WERI-Rb-1 (cell line): Measurements from ENCODE around the gene TEAD1.

Experiments
- DNase-seq: peaks from one replicate; pipeline ENCODE4 v3.0.0-alpha.2; 2020
- H3K27ac ChIP-seq: fragments of 250-450 bp; sonication (Bioruptor Pico); 2 replicates; pipeline ENCODE4 v1.5.1; 2020; ENCODE audit warnings: mild to moderate bottlenecking, moderate library complexity
- H3K27me3 ChIP-seq: fragments of 250-450 bp; sonication (Bioruptor Pico); 2 replicates; pipeline ENCODE4 v1.5.1; 2021; ENCODE audit warnings: mild to moderate bottlenecking, low read depth, moderate library complexity; ENCODE audit not compliant: insufficient read depth, severe bottlenecking
- H3K36me3 ChIP-seq: fragments of 250-450 bp; sonication (Bioruptor Pico); 2 replicates; pipeline ENCODE4 v1.5.1; 2020; ENCODE audit warnings: mild to moderate bottlenecking, moderate library complexity
- H3K4me3 ChIP-seq: 2 replicates; pipeline ENCODE4 v1.5.1; 2011; ENCODE audit warnings: low read depth, mild to moderate bottlenecking, control low read depth, low read length
- H3K9me3 ChIP-seq: fragments of 250-450 bp; sonication (Bioruptor Pico); 2 replicates; pipeline ENCODE4 v1.5.1; 2021; ENCODE audit warnings: mild to moderate bottlenecking, moderate library complexity; ENCODE audit not compliant: severe bottlenecking
- TF ChIP-seq, protein P1 (sequence below): IDR thresholded peaks from 2 replicates; pipeline ENCODE4 v1.5.1; 2011; ENCODE audit warnings: low read depth, mild to moderate bottlenecking, control low read depth, inconsistent platforms, low read length

TEAD1 gene

GRCh38 chr11:12719221-12719620 is 45.0 kb downstream of the TEAD1 start:
- no peaks in the 10 kb centered on the region for H3K27me3 ChIP-seq
- DNase-seq: no peak
- TF ChIP-seq, protein P1, sequence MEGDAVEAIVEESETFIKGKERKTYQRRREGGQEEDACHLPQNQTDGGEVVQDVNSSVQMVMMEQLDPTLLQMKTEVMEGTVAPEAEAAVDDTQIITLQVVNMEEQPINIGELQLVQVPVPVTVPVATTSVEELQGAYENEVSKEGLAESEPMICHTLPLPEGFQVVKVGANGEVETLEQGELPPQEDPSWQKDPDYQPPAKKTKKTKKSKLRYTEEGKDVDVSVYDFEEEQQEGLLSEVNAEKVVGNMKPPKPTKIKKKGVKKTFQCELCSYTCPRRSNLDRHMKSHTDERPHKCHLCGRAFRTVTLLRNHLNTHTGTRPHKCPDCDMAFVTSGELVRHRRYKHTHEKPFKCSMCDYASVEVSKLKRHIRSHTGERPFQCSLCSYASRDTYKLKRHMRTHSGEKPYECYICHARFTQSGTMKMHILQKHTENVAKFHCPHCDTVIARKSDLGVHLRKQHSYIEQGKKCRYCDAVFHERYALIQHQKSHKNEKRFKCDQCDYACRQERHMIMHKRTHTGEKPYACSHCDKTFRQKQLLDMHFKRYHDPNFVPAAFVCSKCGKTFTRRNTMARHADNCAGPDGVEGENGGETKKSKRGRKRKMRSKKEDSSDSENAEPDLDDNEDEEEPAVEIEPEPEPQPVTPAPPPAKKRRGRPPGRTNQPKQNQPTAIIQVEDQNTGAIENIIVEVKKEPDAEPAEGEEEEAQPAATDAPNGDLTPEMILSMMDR: no peak
- H3K9me3 ChIP-seq: no peaks in the 10 kb centered on the region
- no peak overlapping the region for H3K4me3 ChIP-seq
- peaks cover 4% of the 10 kb centered on the region; the same call in 1 of the 2 replicates for H3K36me3 ChIP-seq
- no peak overlapping the region for H3K27ac ChIP-seq

DNA sequence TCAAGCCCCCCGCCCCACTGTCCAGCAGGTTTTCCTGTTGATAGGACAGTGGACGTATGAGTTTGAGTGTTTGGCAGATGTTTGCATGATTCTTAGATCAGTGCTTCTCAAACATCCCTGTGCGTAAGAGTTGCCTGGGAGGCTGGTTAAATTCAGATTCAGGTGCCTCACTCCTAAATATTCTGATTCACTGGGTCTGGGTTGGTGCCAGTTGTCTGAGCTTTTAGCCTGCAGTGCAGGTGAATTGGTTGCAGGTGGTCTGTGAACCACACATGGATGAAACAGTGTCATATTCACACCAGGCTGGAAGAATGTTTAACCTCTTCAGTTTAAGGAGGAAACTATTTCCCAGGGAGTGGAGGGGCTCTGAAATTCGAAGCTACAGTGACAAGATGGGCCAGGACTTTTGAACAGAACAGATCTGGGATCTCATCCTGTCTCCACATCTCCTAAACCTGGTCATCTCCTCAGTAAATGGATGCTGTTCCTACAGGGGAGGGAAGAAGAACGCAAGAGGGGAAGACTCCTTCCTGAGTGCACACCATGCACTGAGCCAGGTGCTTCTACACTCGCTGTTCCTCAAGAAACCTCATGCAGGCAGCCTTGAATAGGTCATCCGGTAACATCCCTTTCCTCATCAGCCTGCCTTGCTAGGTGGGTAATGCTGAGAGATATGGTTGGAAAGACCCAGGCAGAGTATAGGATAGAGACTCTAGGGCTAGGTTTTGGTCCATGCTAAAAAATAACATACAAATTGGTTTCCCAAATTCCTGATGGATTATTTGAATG is 47.8 kb downstream of the TEAD1 start:
- no peaks in the 10 kb centered on the region for H3K27me3 ChIP-seq
- no peak for DNase-seq
- no peak overlapping the region for H3K4me3 ChIP-seq
- H3K36me3 ChIP-seq: peaks cover 4% of the 10 kb centered on the region; the same call in 1 of the 2 replicates
- no peak overlapping the region for H3K27ac ChIP-seq
- no peaks in the 10 kb centered on the region for H3K9me3 ChIP-seq
- TF ChIP-seq, protein P1: no peak

DNA sequence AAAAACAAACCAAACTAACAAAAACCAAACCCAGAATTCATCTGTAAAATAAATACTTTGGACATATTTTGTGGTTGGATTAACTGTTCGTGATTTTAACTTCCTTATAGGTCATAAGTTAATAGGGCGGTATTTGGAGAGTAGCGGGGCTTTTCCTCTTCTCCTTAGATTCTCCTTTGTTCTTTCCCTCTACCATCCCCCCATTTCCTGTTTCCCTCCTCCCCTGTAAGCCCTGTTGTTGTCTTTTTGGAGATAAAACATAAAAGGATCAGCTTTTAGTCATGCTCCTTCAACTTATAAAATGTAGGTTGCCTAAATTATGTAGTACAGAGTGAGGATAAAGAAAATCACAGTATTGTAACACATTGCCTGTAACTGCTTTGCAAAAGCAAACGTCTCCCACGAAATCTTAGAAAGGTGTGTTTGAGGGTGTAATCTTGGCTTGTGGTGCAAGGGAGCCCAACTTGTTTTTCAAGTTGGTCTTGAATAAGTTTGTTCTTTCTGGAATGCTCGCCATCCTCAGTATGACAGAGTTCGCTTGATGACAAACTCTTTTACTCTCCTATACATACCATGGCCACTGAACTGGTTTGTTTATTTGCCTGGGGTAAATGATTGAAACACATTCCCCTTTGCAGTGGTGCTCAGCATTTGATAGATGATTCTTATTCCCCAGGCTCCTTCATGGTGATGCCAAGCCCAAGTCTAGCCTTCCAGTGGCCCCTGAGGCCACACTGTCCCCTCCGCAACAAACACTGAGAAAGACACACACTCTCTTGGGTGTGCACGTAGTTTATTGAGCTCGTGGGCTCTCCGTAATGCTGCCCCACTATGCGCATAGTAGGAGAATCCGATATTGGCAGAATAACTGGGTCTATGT is 49.4 kb downstream of the TEAD1 start:
- Histone ChIP-seq H3K27me3 (no peaks in the 10 kb centered on the region), H3K36me3 (peaks cover 4% of the 10 kb centered on the region; the same call in 1 of the 2 replicates), H3K4me3 (no peak overlapping the region), H3K27ac (no peak overlapping the region), H3K9me3 (no peaks in the 10 kb centered on the region)
- TF ChIP-seq, protein P1: no peak
- DNase-seq: no peak

DNA sequence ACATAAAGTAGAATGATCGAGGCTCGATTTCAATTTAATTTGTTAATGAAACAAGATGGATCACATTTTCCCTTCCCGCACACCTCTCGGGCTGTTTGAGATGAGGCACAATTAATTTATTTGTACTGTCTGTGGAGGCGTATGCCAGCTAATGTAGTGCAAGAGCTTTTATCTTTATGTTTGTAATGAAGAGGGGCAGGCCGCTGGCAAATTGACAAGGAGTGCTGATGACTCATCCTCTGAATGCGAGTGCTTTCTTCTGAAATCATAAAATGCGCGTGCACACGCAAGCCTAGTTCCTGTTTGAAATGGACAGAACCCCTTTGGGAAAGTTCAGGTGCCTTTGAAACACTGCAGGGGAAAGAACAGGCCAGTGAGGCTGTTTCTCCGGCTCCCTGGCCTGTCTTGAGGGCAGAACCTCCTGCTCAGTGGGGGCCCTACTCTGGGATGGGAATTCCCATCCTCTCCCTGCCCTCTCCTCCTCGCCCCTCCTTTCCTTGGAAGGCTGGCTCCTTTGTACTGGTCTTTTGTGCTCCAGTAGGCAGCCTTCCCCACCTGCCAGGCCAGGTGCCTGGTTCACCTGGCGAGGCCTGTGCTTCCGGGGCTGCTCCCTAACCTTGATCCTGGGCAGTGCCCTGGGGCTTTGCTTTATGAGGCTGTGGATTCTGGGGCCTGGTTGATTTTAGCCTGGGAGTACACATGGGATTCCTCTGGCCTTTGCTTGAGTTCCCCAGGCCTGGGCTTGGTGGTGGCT is 50.3 kb downstream of the TEAD1 start:
- DNase-seq: no peak
- no peaks in the 10 kb centered on the region for H3K27me3 ChIP-seq
- TF ChIP-seq, protein P1: no peak
- H3K9me3 ChIP-seq: no peaks in the 10 kb centered on the region
- no peak overlapping the region for H3K4me3 ChIP-seq
- H3K36me3 ChIP-seq: peaks cover 4% of the 10 kb centered on the region; the same call in 1 of the 2 replicates
- no peak overlapping the region for H3K27ac ChIP-seq

DNA sequence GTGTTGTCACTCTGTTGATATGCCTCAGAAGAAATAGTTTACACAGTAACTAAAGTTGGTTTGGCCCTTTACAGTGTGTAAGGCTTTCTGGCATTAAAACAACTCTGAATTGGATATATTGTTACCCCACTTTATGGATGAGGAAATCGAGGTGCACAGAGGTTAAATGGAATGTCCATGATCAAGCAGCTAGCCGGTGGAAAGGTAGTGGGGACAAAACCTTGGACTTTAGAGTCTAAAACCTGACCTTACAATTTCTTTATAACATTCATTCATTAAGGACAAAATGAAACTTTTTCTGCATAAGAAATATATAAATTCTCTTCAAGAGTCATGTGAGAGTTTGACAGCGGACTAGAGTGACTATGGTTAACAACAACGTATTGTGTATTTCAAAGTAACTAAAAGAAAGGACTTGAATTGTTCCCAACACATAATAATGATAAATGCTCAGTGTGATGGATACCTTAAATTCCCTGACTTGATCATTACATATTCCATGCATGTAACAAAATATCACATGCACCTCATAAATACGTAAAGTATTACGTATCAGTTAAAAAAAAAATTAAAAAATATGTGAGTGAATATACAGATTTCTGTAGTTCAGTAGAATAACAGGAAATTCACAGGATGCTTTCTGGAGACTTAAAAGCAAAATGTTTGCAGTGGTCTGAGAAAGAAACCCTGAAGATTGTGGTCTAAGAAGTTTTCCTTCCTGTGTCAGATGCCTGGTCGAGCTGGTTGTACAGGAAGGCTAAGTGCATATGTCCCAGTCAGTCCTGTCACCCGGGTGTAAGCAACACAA is 51.0 kb downstream of the TEAD1 start:
- Histone ChIP-seq H3K4me3 (no peak overlapping the region), H3K9me3 (no peaks in the 10 kb centered on the region), H3K36me3 (peaks cover 4% of the 10 kb centered on the region; the same call in 1 of the 2 replicates), H3K27me3 (no peaks in the 10 kb centered on the region), H3K27ac (no peak overlapping the region)
- TF ChIP-seq, protein P1: no peak
- DNase-seq: no peak
